ENCODE data around the gene CACNA1S. TPM values are rescaled to one million over a fixed set of nuclear protein-coding genes. Genes with fewer than 3 reads are reported as not detected.

CACNA1S gene
- total RNA-seq, 4 donors from 2014 or later = not detected

- TF ChIP-seq, protein P1, sequence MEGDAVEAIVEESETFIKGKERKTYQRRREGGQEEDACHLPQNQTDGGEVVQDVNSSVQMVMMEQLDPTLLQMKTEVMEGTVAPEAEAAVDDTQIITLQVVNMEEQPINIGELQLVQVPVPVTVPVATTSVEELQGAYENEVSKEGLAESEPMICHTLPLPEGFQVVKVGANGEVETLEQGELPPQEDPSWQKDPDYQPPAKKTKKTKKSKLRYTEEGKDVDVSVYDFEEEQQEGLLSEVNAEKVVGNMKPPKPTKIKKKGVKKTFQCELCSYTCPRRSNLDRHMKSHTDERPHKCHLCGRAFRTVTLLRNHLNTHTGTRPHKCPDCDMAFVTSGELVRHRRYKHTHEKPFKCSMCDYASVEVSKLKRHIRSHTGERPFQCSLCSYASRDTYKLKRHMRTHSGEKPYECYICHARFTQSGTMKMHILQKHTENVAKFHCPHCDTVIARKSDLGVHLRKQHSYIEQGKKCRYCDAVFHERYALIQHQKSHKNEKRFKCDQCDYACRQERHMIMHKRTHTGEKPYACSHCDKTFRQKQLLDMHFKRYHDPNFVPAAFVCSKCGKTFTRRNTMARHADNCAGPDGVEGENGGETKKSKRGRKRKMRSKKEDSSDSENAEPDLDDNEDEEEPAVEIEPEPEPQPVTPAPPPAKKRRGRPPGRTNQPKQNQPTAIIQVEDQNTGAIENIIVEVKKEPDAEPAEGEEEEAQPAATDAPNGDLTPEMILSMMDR (IDR thresholded peaks at IDR 0.05; ENCODE audit: low read depth) = no peak
These were observed 2.3 kb upstream of the CACNA1S start for GRCh38 chr1:201114245-201115131.

GRCh38 chr1:201113451-201114244 is 1.4 kb upstream of the CACNA1S start:
- TF ChIP-seq, protein P1 (IDR thresholded peaks at IDR 0.05; ENCODE audit: low read depth) = no peak

- TF ChIP-seq, protein P1 (IDR thresholded peaks at IDR 0.05; ENCODE audit: low read depth) = no peak
These were observed 700 bp upstream of the CACNA1S start for GRCh38 chr1:201112926-201113325.

GRCh38 chr1:201111672-201112071 is 554 bp downstream of the CACNA1S start:
- TF ChIP-seq, protein P1 (IDR thresholded peaks at IDR 0.05; ENCODE audit: low read depth) = no peak

DNA sequence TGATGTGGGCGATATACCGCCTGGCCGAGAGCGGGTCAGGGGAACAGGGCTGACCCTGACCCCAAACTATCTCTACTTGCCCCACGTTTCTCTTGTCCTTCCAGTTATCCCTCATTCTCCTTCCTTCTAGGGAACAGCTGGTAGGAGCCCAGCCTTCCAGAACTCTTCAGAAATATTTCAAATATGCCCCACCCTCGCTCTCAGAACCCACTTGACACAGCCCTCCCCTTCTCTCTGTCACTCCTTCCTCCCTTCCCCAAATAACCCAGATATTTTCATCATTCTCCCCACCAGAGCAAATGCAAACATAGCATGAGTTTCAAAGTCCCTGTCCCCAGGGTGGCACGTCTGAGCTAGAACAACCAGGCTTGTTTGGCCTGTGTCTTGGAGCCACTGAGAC is 1.1 kb downstream of the CACNA1S start:
- TF ChIP-seq, protein P1 (IDR thresholded peaks at IDR 0.05; ENCODE audit: low read depth) = no peak

GRCh38 chr1:201110616-201111015 is 1.6 kb downstream of the CACNA1S start:
- TF ChIP-seq, protein P1 (IDR thresholded peaks at IDR 0.05; ENCODE audit: low read depth) = no peak

GRCh38 chr1:201110138-201110537 is 2.1 kb downstream of the CACNA1S start:
- TF ChIP-seq, protein P1 (IDR thresholded peaks at IDR 0.05; ENCODE audit: low read depth) = no peak
